ENCODE measurements around the gene HOXA7.

The HOXA7 gene

GRCh38 chr7:27152816-27153442, 3.5 kb downstream of the HOXA7 start:
- no peak for TF ChIP-seq POLR2A (IDR thresholded peaks at IDR 0.05; ENCODE audit: extremely low read depth, insufficient read length)
- no peak overlapping the region for H3K4me3 ChIP-seq (ENCODE audit: low read depth, low read length)
- no peak for DNase-seq (ENCODE audit: low read depth)

DNA sequence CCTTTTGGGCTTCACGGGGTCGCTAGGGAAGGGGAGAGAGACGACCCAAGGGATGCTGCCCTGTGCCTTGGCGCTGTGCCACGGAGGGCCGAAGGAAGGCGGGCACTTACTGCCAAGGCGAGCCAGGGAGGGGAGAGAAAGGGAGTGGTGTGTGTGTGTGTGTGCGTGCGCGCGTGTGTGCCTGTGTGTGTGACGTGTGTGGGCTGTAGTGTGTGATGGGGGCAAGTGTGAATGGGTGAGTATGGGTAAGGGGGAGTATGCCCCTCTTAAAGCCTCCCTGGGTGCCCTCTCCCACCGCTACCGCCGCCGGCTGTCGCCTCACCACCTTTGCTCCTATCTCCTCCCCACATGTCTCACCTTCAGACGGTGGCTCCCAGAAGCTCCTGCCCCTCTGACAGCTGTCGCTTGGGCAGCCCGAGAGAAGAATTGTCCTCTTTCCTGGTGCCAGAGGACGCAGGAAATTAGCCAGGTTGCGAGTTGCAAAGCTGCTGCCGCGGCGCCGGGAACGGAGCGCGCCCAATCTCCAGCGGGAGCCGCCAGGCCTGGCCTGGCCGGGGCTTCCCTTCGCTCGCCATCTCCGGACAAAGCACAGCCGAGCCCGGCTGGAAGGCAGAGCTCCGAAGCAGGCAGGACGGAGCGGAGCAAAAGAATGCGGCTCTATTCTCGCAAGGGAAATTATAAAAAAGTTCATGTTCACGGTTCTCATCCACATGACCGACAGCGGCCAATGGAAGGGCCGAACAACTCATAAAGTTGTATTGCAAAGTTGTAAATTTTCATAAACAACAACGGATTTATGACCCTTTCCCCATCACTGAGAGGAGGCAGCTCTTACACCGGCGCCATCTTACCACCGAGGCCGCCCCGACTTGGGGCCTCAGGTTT, 4.3 kb downstream of the HOXA7 start, which contains the start of gene HOXA3:
TSS of gene HOXA3 (minus strand) at position 653 of the 885 bp plus-strand sequence. CDS start 41,943 bp downstream, outside the sequence.
- H3K4me3 ChIP-seq (ENCODE audit: low read depth, low read length), result peak within 1 kb of the TSS; percentile 68
- TF ChIP-seq MYC (IDR thresholded peaks at IDR 0.05; ENCODE audit: low read depth, low read length) (no peak), MAX (IDR thresholded peaks at IDR 0.05; ENCODE audit: low read depth, low read length) (no peak), POLR2A (IDR thresholded peaks at IDR 0.05; ENCODE audit: extremely low read depth, insufficient read length) (no peak)
- TF ChIP-seq, protein P1, sequence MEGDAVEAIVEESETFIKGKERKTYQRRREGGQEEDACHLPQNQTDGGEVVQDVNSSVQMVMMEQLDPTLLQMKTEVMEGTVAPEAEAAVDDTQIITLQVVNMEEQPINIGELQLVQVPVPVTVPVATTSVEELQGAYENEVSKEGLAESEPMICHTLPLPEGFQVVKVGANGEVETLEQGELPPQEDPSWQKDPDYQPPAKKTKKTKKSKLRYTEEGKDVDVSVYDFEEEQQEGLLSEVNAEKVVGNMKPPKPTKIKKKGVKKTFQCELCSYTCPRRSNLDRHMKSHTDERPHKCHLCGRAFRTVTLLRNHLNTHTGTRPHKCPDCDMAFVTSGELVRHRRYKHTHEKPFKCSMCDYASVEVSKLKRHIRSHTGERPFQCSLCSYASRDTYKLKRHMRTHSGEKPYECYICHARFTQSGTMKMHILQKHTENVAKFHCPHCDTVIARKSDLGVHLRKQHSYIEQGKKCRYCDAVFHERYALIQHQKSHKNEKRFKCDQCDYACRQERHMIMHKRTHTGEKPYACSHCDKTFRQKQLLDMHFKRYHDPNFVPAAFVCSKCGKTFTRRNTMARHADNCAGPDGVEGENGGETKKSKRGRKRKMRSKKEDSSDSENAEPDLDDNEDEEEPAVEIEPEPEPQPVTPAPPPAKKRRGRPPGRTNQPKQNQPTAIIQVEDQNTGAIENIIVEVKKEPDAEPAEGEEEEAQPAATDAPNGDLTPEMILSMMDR (IDR thresholded peaks at IDR 0.05; ENCODE audit: low read depth, low read length), result no peak
- DNase-seq (ENCODE audit: low read depth), result peak; percentile 23

DNA sequence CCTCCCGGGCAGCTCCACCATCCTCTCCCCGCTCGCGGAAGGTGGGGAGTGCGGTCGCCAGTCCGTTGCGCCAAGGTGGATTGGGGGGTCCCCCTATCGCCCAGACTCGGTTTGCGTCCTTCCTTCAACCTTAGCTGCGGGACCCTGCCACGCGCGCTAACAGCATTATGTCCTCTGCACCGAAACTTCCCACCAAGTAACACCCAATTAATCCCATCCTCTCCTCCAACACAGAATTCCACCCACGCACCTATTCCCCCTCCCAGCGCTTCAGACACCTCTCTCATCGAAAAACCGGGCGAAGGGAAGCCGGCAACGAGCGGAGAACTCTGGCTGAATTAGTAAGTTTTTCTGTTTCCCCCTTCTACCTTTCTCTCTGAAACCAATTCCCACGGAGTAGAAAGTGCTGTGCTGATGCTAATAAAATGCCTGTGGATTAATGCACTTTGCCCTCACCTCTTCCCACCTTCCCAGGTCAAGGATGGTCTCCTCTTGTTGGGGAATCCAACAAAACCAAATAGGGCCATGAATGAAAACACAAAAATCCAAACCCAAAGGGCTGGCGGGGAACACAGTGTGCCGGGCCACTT, 5.0 kb downstream of the HOXA7 start:
- TF ChIP-seq POLR2A (IDR thresholded peaks at IDR 0.05; ENCODE audit: extremely low read depth, insufficient read length) (no peak), MYC (IDR thresholded peaks at IDR 0.05; ENCODE audit: low read depth, low read length) (no peak), MAX (IDR thresholded peaks at IDR 0.05; ENCODE audit: low read depth, low read length) (no peak)
- TF ChIP-seq, protein P1 (IDR thresholded peaks at IDR 0.05; ENCODE audit: low read depth, low read length), result peak; percentile 19
- H3K4me3 ChIP-seq (ENCODE audit: low read depth, low read length), result peak overlapping the region; percentile 68
- no peak for DNase-seq (ENCODE audit: low read depth)

DNA sequence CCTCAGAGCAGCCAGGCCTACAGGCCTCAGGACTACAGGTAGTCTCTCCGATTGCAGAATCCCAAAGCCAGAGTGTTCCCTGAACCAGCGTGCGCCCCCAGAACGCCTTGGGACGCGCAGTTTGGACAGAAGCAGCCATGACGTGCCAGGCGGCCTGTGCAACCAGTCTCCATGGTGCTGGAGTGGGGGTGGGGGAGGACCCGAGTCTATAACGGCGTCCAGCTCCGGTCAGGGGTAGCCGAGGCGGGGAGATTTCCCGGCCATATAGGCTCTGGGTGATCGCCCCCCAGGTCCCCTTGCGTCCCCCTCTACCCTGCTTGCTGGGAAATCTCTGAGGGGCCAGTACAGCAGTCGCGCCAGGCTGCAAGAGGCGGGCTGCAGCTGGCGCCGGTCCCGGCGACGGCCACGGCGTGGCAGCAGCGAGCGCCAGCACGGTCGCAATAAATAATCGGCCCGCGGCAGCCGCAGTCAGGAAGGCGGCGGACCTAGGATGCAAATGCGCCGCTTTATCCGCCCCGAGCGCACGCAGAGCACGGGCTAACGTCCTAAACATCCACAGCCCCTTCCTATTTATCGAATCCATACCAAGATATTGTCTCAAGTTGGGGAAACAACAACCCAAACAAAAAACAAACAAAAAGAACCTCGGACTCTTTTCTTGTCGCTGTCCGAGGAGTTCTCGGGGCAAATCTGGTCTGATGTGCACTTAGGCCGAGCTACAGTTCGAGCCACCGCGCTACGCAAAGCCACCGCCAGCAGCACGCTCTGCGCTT, 5.7 kb downstream of the HOXA7 start:
- DNase-seq (ENCODE audit: low read depth), result peak; percentile 90
- TF ChIP-seq MYC (IDR thresholded peaks at IDR 0.05; ENCODE audit: low read depth, low read length) (peak; percentile 50; the same call in 1 of the 2 replicates), MAX (IDR thresholded peaks at IDR 0.05; ENCODE audit: low read depth, low read length) (peak; percentile 33), POLR2A (IDR thresholded peaks at IDR 0.05; ENCODE audit: extremely low read depth, insufficient read length) (peak; percentile 29)
- TF ChIP-seq, protein P1 (IDR thresholded peaks at IDR 0.05; ENCODE audit: low read depth, low read length), result peak; percentile 93
- H3K4me3 ChIP-seq (ENCODE audit: low read depth, low read length), result peak overlapping the region; percentile 68

DNA sequence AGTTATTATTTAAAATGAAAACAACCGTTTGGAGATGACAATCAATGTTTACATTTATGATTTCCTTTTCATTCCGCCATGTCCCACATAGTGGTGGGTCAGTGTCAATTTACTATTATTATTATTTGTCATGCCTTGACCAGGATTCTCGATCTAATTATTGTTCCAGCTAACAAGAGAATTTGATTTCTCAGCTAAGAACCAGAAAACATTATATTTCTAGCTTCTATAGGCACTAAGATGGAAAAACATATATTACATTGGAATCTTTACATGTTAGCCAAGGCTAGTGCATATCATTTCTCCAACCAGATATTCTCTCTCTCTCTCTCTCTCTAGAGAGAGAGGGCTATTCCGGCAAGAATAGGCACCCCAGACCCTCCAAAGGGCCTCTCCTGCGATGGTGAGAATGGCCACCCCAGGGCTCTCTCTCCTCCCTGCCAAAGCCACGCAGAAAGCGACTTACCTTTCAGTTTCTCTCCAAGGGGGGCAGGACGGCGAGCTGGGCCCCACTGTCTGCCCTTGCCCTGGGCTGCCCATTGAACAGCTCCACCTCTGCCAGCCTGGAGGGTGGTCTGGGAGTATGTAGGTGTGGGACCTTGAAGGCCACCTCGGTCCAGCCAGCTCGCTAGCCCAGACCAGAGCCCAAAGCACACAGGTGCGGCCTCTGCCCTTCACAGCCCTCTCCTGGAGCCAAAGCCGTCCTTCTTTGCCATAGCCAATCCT, 6.5 kb downstream of the HOXA7 start:
- DNase-seq (ENCODE audit: low read depth), result no peak
- TF ChIP-seq POLR2A (IDR thresholded peaks at IDR 0.05; ENCODE audit: extremely low read depth, insufficient read length) (no peak), MYC (IDR thresholded peaks at IDR 0.05; ENCODE audit: low read depth, low read length) (no peak), MAX (IDR thresholded peaks at IDR 0.05; ENCODE audit: low read depth, low read length) (no peak)
- TF ChIP-seq, protein P1 (IDR thresholded peaks at IDR 0.05; ENCODE audit: low read depth, low read length), result no peak
- no peak overlapping the region for H3K4me3 ChIP-seq (ENCODE audit: low read depth, low read length)

All from NB4 (cell line).